ENCODE results near the gene RAD51B. TPM values are rescaled to one million over a fixed set of nuclear protein-coding genes. Genes with fewer than 3 reads are reported as not detected.

RAD51B gene
- total RNA-seq, 1 experiment from 2014 or later, result 10.8 TPM

- Histone ChIP-seq H3K9me2 (replicated peaks; ENCODE audit: low read length) (no peaks in the 10 kb centered on the region), H3K4me3 (ENCODE audit: low read length) (no peak overlapping the region), H4K20me1 (ENCODE audit: low read length) (no peaks in the 10 kb centered on the region), H3K27ac (ENCODE audit: low read length) (no peak overlapping the region), H3K9me3 (ENCODE audit: low read length) (no peaks in the 10 kb centered on the region), H3F3A (ENCODE audit: low read length, unreplicated experiment) (no peaks in the 10 kb centered on the region), H3K27me3 (ENCODE audit: low read length) (no peaks in the 10 kb centered on the region), H3K4me2 (ENCODE audit: low read length) (no peak overlapping the region), H3K4me1 (ENCODE audit: insufficient read depth, low read length) (peaks cover 39% of the 10 kb centered on the region), H2AFZ (ENCODE audit: low read length) (no peak overlapping the region), H3K79me2 (ENCODE audit: low read length) (no peaks in the 10 kb centered on the region), H3K9ac (ENCODE audit: low read length) (no peak overlapping the region), H3K36me3 (ENCODE audit: low read depth, low read length) (no peaks in the 10 kb centered on the region)
- BruUV-seq (replicated peaks), result no TSS peak
- ChIA-PET POLR2A (ENCODE audit: unreplicated experiment) (no interaction called here), CTCF (no interaction called here)
- intact Hi-C loops (cut with micrococcal nuclease), result no loop called here
- ATAC-seq (no peak), DNase-seq (no peak)
- TF ChIP-seq EZH2 (IDR thresholded peaks at IDR 0.05; ENCODE audit: low read length, unreplicated experiment) (no peak), CTCF (conservative IDR thresholded peaks at IDR 0.05; ENCODE audit: low read depth, low read length) (no peak), EZH2phosphoT487 (IDR thresholded peaks at IDR 0.05; ENCODE audit: borderline replicate concordance, low read length) (no peak)
Measured at GRCh38 chr14:68573722-68574121, 754.1 kb downstream of the RAD51B start.

DNA sequence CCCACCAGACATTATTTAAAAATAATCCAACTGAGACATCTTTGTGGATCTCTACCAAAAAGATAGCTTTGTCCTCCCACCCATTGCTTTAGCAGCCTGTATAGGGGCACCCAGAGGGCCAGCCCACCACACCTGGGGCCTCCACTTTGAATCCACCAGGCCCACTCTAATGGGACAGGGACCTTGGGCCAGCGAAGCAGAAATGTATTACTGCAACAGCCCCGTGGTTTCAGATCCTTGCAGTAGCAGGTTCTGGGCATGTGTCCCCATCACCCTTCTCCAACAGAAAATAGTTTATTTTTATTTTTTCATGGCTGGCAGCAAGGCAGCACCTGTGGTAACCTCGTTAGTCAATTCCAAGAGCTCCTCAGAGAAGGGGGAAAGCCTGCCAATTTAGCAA lies 754.9 kb downstream of the RAD51B start:
- TF ChIP-seq CTCF (conservative IDR thresholded peaks at IDR 0.05; ENCODE audit: low read depth, low read length) (no peak), EZH2phosphoT487 (IDR thresholded peaks at IDR 0.05; ENCODE audit: borderline replicate concordance, low read length) (no peak), EZH2 (IDR thresholded peaks at IDR 0.05; ENCODE audit: low read length, unreplicated experiment) (no peak)
- Histone ChIP-seq H3K4me2 (ENCODE audit: low read length) (no peak overlapping the region), H3K36me3 (ENCODE audit: low read depth, low read length) (no peaks in the 10 kb centered on the region), H3K27ac (ENCODE audit: low read length) (no peak overlapping the region), H3F3A (ENCODE audit: low read length, unreplicated experiment) (no peaks in the 10 kb centered on the region), H3K4me3 (ENCODE audit: low read length) (no peak overlapping the region), H3K9ac (ENCODE audit: low read length) (no peak overlapping the region), H3K79me2 (ENCODE audit: low read length) (no peaks in the 10 kb centered on the region), H3K9me2 (replicated peaks; ENCODE audit: low read length) (no peaks in the 10 kb centered on the region), H3K27me3 (ENCODE audit: low read length) (no peaks in the 10 kb centered on the region), H3K9me3 (ENCODE audit: low read length) (no peaks in the 10 kb centered on the region), H4K20me1 (ENCODE audit: low read length) (no peaks in the 10 kb centered on the region), H2AFZ (ENCODE audit: low read length) (no peak overlapping the region), H3K4me1 (ENCODE audit: insufficient read depth, low read length) (peaks cover 38% of the 10 kb centered on the region)
- ATAC-seq (no peak), DNase-seq (no peak)
- no TSS peak for BruUV-seq (replicated peaks)
- intact Hi-C loops (cut with micrococcal nuclease), result no loop called here
- ChIA-PET POLR2A (ENCODE audit: unreplicated experiment) (no interaction called here), CTCF (no interaction called here)

DNA sequence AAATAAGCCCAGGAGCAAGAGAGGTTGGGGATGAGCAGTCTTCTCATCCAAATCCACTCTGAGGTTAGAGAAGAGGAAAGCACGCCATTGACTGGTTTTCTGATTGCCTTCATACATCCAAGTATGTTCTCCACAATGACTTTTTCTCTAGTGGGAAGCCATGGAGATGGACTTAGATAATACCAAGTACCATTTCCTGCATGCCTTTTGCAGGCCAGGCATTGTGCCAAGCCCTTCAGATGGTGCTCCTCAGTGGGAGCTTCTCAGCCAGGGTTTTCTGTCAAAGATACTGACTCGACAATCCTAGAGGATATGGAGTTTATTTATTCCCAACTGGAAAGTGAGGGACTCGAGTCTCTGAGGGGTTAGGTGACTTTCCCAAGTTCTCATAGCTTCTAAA lies 755.3 kb downstream of the RAD51B start:
- intact Hi-C loops (cut with micrococcal nuclease), result no loop called here
- no TSS peak for BruUV-seq (replicated peaks)
- Histone ChIP-seq H3K79me2 (ENCODE audit: low read length) (no peaks in the 10 kb centered on the region), H3K4me2 (ENCODE audit: low read length) (no peak overlapping the region), H3K4me3 (ENCODE audit: low read length) (no peak overlapping the region), H2AFZ (ENCODE audit: low read length) (no peak overlapping the region), H3K9me3 (ENCODE audit: low read length) (no peaks in the 10 kb centered on the region), H3F3A (ENCODE audit: low read length, unreplicated experiment) (no peaks in the 10 kb centered on the region), H4K20me1 (ENCODE audit: low read length) (no peaks in the 10 kb centered on the region), H3K9me2 (replicated peaks; ENCODE audit: low read length) (no peaks in the 10 kb centered on the region), H3K27me3 (ENCODE audit: low read length) (no peaks in the 10 kb centered on the region), H3K9ac (ENCODE audit: low read length) (no peak overlapping the region), H3K27ac (ENCODE audit: low read length) (no peak overlapping the region), H3K4me1 (ENCODE audit: insufficient read depth, low read length) (peaks cover 34% of the 10 kb centered on the region), H3K36me3 (ENCODE audit: low read depth, low read length) (no peaks in the 10 kb centered on the region)
- ATAC-seq (no peak), DNase-seq (peak; percentile 12)
- CTCF ChIA-PET, result no interaction called here
- POLR2A ChIA-PET (ENCODE audit: unreplicated experiment), result no interaction called here
- TF ChIP-seq CTCF (conservative IDR thresholded peaks at IDR 0.05; ENCODE audit: low read depth, low read length) (no peak), EZH2 (IDR thresholded peaks at IDR 0.05; ENCODE audit: low read length, unreplicated experiment) (no peak), EZH2phosphoT487 (IDR thresholded peaks at IDR 0.05; ENCODE audit: borderline replicate concordance, low read length) (no peak)

All from PC-3 (cell line).